Measurements from ENCODE around the gene TMEM168.

Gene TMEM168

GRCh38 chr7:112721366-112721765 is 68.8 kb downstream of the TMEM168 start:
- DNase-seq (ENCODE audit: low read depth in 1 of 2, low spot score in 1 of 2), result no peak

- DNase-seq (ENCODE audit: low read depth in 1 of 2, low spot score in 1 of 2), result no peak
Observed at GRCh38 chr7:112715525-112715924, 74.7 kb downstream of the TMEM168 start.

GRCh38 chr7:112714917-112715316 is 75.3 kb downstream of the TMEM168 start:
- no peak for DNase-seq (ENCODE audit: low read depth in 1 of 2, low spot score in 1 of 2)

Measured in activated T-helper 1 cell treated with anti-CD3 and anti-CD28 coated beads, Interleukin-2, amount 50 U/mL, for 16 hours (primary cell).